Ishikawa (cell line): ENCODE results near the gene ITPKA.

Experiments
- CEBPB ChIP-seq: IDR thresholded peaks from 2 replicates; pipeline ENCODE4 v1.6.1; 2012
- CREB1 ChIP-seq: IDR thresholded peaks from 2 replicates; pipeline ENCODE4 v1.6.1; 2012; ENCODE audit warnings: low read depth
- EGR1 ChIP-seq: IDR thresholded peaks from 2 replicates; pipeline ENCODE4 v1.6.1; 2012
- EP300 ChIP-seq: IDR thresholded peaks from 2 replicates; pipeline ENCODE4 v1.6.1; 2012; ENCODE audit warnings: borderline replicate concordance
- FOXM1 ChIP-seq: IDR thresholded peaks from 2 replicates; pipeline ENCODE4 v1.6.1; 2012; ENCODE audit warnings: low read depth, borderline replicate concordance
- MAX ChIP-seq: IDR thresholded peaks from 2 replicates; pipeline ENCODE4 v1.6.1; 2012
- NFIC ChIP-seq: IDR thresholded peaks from 2 replicates; pipeline ENCODE4 v1.6.1; 2012
- RAD21 ChIP-seq: IDR thresholded peaks from 2 replicates; pipeline ENCODE4 v1.6.1; 2012; ENCODE audit warnings: low read depth
- REST ChIP-seq: IDR thresholded peaks from 2 replicates; pipeline ENCODE4 v1.6.1; 2012; ENCODE audit warnings: low read depth, mild to moderate bottlenecking
- TAF1 ChIP-seq: IDR thresholded peaks from 2 replicates; pipeline ENCODE4 v1.6.1; 2012; ENCODE audit warnings: low read depth, mild to moderate bottlenecking
- TCF12 ChIP-seq: IDR thresholded peaks from 2 replicates; pipeline ENCODE4 v1.6.1; 2012; ENCODE audit warnings: low read depth
- TEAD4 ChIP-seq: IDR thresholded peaks from 2 replicates; pipeline ENCODE4 v1.6.1; 2012
- USF1 ChIP-seq: IDR thresholded peaks from 2 replicates; pipeline ENCODE4 v1.6.1; 2012
- YY1 ChIP-seq: IDR thresholded peaks from 2 replicates; pipeline ENCODE4 v1.6.1; 2012; ENCODE audit warnings: low read depth
- ZBTB7A ChIP-seq: IDR thresholded peaks from 2 replicates; pipeline ENCODE4 v1.6.1; 2012; ENCODE audit warnings: low read depth

Gene ITPKA

GRCh38 chr15:41506796-41507341, 13.2 kb downstream of the ITPKA start:
- TF ChIP-seq RAD21 (peak; percentile 36; the same call in 1 of the 2 replicates), TCF12 (no peak), TAF1 (no peak), FOXM1 (no peak)

- no peak for TF ChIP-seq USF1
- no peak for TF ChIP-seq RAD21
- no peak for TF ChIP-seq REST
- peak; percentile 45; the same call in 1 of the 2 replicates for TF ChIP-seq EP300
- TF ChIP-seq CEBPB = no peak
- no peak for TF ChIP-seq TEAD4
- TF ChIP-seq EGR1 = no peak
- TF ChIP-seq FOXM1 = no peak
- TF ChIP-seq MAX = peak; percentile 43; the same call in 1 of the 2 replicates
- no peak for TF ChIP-seq YY1
- peak; percentile 89 for TF ChIP-seq NFIC
- TF ChIP-seq TCF12 = 0 out of 2 replicates have a peak, but pooled peaks have one; percentile 14
- no peak for TF ChIP-seq CREB1
- TF ChIP-seq ZBTB7A = no peak
- TF ChIP-seq TAF1 = no peak
Measured at GRCh38 chr15:41507820-41508290, 14.2 kb downstream of the ITPKA start.

- no peak for TF ChIP-seq TAF1
- TF ChIP-seq ZBTB7A = no peak
- no peak for TF ChIP-seq EGR1
- no peak for TF ChIP-seq MAX
- no peak for TF ChIP-seq USF1
- no peak for TF ChIP-seq FOXM1
- TF ChIP-seq NFIC = no peak
- no peak for TF ChIP-seq CREB1
- TF ChIP-seq TEAD4 = no peak
- no peak for TF ChIP-seq YY1
- no peak for TF ChIP-seq EP300
- no peak for TF ChIP-seq RAD21
- TF ChIP-seq CEBPB = no peak
- TF ChIP-seq REST = no peak
- TF ChIP-seq TCF12 = no peak
Measured at GRCh38 chr15:41510728-41511127, 17.1 kb downstream of the ITPKA start.

- TF ChIP-seq TEAD4 = no peak
- TF ChIP-seq RAD21 = peak; percentile 7; the same call in 1 of the 2 replicates
- 0 out of 2 replicates have a peak, but pooled peaks have one; percentile 18 for TF ChIP-seq ZBTB7A
Measured at GRCh38 chr15:41511331-41511898, 17.7 kb downstream of the ITPKA start.

- TF ChIP-seq EP300 (no peak), ZBTB7A (no peak), CEBPB (no peak), YY1 (no peak), EGR1 (no peak), NFIC (no peak), REST (no peak), CREB1 (no peak), TEAD4 (no peak), MAX (no peak), TCF12 (no peak), RAD21 (no peak), USF1 (no peak), FOXM1 (no peak)
Measured at GRCh38 chr15:41511899-41512369, 18.3 kb downstream of the ITPKA start.
